Measurements from ENCODE around the gene LYPLA2. TPM values are rescaled to one million over a fixed set of nuclear protein-coding genes. Genes with fewer than 3 reads are reported as not detected.

Gene LYPLA2
- total and polyA plus RNA-seq, 2 donors (not counting 3 experiments of a cell fraction or from before 2014, with no cell fraction given) = 110 to 137 TPM

DNA sequence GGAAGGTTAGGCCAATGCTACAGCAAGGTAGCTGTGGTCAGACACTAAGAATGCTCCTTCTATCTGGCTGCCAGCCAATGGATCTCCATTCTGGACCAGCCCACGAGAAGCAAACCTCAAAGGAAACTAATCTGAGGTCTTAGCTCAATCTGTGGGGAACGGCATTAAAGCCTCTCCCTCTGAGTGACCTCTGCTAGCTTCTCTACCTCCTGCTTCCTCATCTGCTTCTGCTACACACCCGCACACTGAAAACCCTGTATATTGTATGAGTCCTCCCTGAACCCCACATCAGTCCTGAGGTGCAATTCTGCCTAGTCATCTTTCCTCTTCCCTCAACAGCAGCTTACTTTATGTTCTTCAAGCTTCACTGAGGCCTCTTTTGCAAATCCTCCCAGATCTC lies 16.5 kb downstream of the LYPLA2 start:
- Histone ChIP-seq H3K9me1 (replicated peaks; ENCODE audit: control insufficient read depth, extremely low read depth, insufficient read depth, low read length) (no peaks in the 10 kb centered on the region), H3K4me2 (ENCODE audit: insufficient read depth, low read length) (no peak overlapping the region), H3K79me2 (ENCODE audit: control insufficient read depth, insufficient read depth, low read length) (no peaks in the 10 kb centered on the region), H3K27me3 (ENCODE audit: control insufficient read depth in 2 of 2, insufficient read depth in 2 of 2, low read length in 2 of 2) (no peaks in the 10 kb centered on the region), H2AFZ (ENCODE audit: low read depth, low read length) (no peak overlapping the region), H3K36me3 (ENCODE audit: control insufficient read depth in 2 of 2, extremely low read depth in 1 of 2, insufficient read depth in 2 of 2, low read length in 2 of 2) (peaks cover 0 to 2% of the 10 kb centered on the region in 2 experiments), H3K9ac (replicated peaks; ENCODE audit: extremely low read depth, insufficient read depth, low read length) (no peak overlapping the region), H3K9me3 (replicated peaks; ENCODE audit: control insufficient read depth, insufficient read depth, low read length) (no peaks in the 10 kb centered on the region), H3K4me1 (ENCODE audit: control insufficient read depth, extremely low read depth, insufficient read depth, low read length) (no peaks in the 10 kb centered on the region), H3K27ac (ENCODE audit: insufficient read depth, low read depth, low read length) (no peak overlapping the region), H4K20me1 (replicated peaks; ENCODE audit: control insufficient read depth, extremely low read depth, insufficient read depth, low read length) (no peaks in the 10 kb centered on the region), H3K4me3 (replicated peaks in 1 of 3; ENCODE audit: insufficient read depth in 1 of 3, low read depth in 1 of 3, low read length in 3 of 3) (no peak overlapping the region)
- intact Hi-C loops (cut with micrococcal nuclease) (loop anchor here (5.0 kb wide), 1 partner anchor 220 kb away; no protein-coding TSS in a partner anchor), dilution Hi-C loops (cut with MboI; ENCODE audit: extremely low pct_ligation_motif_present, low sequenced_read_pairs) (no loop called here)
- FAIRE-seq = no peak
- no TSS peak for BruUV-seq (replicated peaks)
- CTCF ChIA-PET = interaction anchor here (0.8 kb wide), 1 partner anchor 109 kb away, joined by 4 read pairs; no protein-coding TSS in a partner anchor
- TF ChIP-seq POLR2A (IDR thresholded peaks at IDR 0.05; ENCODE audit: low read depth, low read length) = no peak
- TF ChIP-seq, protein P1, sequence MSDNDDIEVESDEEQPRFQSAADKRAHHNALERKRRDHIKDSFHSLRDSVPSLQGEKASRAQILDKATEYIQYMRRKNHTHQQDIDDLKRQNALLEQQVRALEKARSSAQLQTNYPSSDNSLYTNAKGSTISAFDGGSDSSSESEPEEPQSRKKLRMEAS (IDR thresholded peaks at IDR 0.05; ENCODE audit: insufficient read depth, insufficient read length) = no peak
- TF ChIP-seq JUN (IDR thresholded peaks at IDR 0.05; ENCODE audit: borderline replicate concordance, insufficient read depth, insufficient read length, low read depth) = no peak
- no peak for TF ChIP-seq GATA2 (IDR thresholded peaks at IDR 0.05; ENCODE audit: insufficient read depth, insufficient read length, low read depth, low read length)
- no peak for TF ChIP-seq MYC (IDR thresholded peaks at IDR 0.05; ENCODE audit: low read depth, low read length)
- no peak for TF ChIP-seq FOS (IDR thresholded peaks at IDR 0.05; ENCODE audit: borderline replicate concordance, insufficient read depth, low read length)
- no peak for TF ChIP-seq POLR2AphosphoS5 (IDR thresholded peaks at IDR 0.05; ENCODE audit: insufficient read depth, low read depth, low read length)
- no peak for TF ChIP-seq EZH2 (IDR thresholded peaks at IDR 0.05; ENCODE audit: borderline replicate concordance, low read depth, low read length, severe bottlenecking)
- TF ChIP-seq, protein P2, sequence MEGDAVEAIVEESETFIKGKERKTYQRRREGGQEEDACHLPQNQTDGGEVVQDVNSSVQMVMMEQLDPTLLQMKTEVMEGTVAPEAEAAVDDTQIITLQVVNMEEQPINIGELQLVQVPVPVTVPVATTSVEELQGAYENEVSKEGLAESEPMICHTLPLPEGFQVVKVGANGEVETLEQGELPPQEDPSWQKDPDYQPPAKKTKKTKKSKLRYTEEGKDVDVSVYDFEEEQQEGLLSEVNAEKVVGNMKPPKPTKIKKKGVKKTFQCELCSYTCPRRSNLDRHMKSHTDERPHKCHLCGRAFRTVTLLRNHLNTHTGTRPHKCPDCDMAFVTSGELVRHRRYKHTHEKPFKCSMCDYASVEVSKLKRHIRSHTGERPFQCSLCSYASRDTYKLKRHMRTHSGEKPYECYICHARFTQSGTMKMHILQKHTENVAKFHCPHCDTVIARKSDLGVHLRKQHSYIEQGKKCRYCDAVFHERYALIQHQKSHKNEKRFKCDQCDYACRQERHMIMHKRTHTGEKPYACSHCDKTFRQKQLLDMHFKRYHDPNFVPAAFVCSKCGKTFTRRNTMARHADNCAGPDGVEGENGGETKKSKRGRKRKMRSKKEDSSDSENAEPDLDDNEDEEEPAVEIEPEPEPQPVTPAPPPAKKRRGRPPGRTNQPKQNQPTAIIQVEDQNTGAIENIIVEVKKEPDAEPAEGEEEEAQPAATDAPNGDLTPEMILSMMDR (IDR thresholded peaks at IDR 0.05; ENCODE audit: extremely low read depth in 1 of 2, insufficient read depth in 1 of 2, low read depth in 1 of 2, low read length in 2 of 2) = no peak
- POLR2A ChIA-PET = no interaction called here
- no peak for DNase-seq (ENCODE audit: low read depth, low spot score)
